ENCODE measurements around the gene ZNF778.
"Not testable (repeated sequence)": the region's sequence is repeated elsewhere in the genome, so short reads cannot be mapped to it uniquely, and the experiment has no call there.

The ZNF778 gene

GRCh38 chr16:89248196-89248982 lies 30.9 kb downstream of the ZNF778 start:
- DNase-seq (ENCODE audit: insufficient read length, low spot score) (no peak), FAIRE-seq (no peak)
- TF ChIP-seq POU2F2 (IDR thresholded peaks at IDR 0.05; ENCODE audit: low read depth, low read length) (no peak), POLR2AphosphoS5 (IDR thresholded peaks at IDR 0.05; ENCODE audit: low read depth, low read length) (no peak), PAX5 (IDR thresholded peaks at IDR 0.05; ENCODE audit: insufficient read depth, low read length, severe bottlenecking) (no peak)

- FAIRE-seq (no peak), DNase-seq (ENCODE audit: insufficient read length, low spot score) (no peak)
- TF ChIP-seq PAX5 (IDR thresholded peaks at IDR 0.05; ENCODE audit: insufficient read depth, low read length, severe bottlenecking) (no peak), SPI1 (IDR thresholded peaks at IDR 0.05; ENCODE audit: low read depth, low read length) (peak; percentile 34; the same call in 1 of the 2 replicates), POLR2A (IDR thresholded peaks at IDR 0.05; ENCODE audit: low read depth, low read length) (no peak), POLR2AphosphoS5 (IDR thresholded peaks at IDR 0.05; ENCODE audit: low read depth, low read length) (no peak)
Measured at GRCh38 chr16:89253548-89254287, 36.2 kb downstream of the ZNF778 start.

- DNase-seq (ENCODE audit: insufficient read length, low spot score), result peak; percentile 43
- FAIRE-seq, result peak; percentile 67
Measured at GRCh38 chr16:89256651-89257254, 39.2 kb downstream of the ZNF778 start.

GRCh38 chr16:89257281-89257731 lies 39.8 kb downstream of the ZNF778 start:
- FAIRE-seq, result no peak
- DNase-seq (ENCODE audit: insufficient read length, low spot score), result no peak
- TF ChIP-seq POLR2AphosphoS5 (IDR thresholded peaks at IDR 0.05; ENCODE audit: low read depth, low read length), result no peak
- no peak for TF ChIP-seq TAF1 (IDR thresholded peaks at IDR 0.05; ENCODE audit: low read depth, low read length)
- no peak for TF ChIP-seq POLR2A (IDR thresholded peaks at IDR 0.05; ENCODE audit: low read depth, low read length)
- no peak for TF ChIP-seq PAX5 (IDR thresholded peaks at IDR 0.05; ENCODE audit: insufficient read depth, low read length, severe bottlenecking)
- TF ChIP-seq POU2F2 (IDR thresholded peaks at IDR 0.05; ENCODE audit: low read depth, low read length), result no peak
- no peak for TF ChIP-seq SPI1 (IDR thresholded peaks at IDR 0.05; ENCODE audit: low read depth, low read length)

More at GRCh38 chr16:89256651-89257254, 39.2 kb downstream of the ZNF778 start:
- no peak for TF ChIP-seq POLR2AphosphoS5 (IDR thresholded peaks at IDR 0.05; ENCODE audit: low read depth, low read length)
- no peak for TF ChIP-seq TAF1 (IDR thresholded peaks at IDR 0.05; ENCODE audit: low read depth, low read length)
- TF ChIP-seq POU2F2 (IDR thresholded peaks at IDR 0.05; ENCODE audit: low read depth, low read length), result no peak
- TF ChIP-seq SPI1 (IDR thresholded peaks at IDR 0.05; ENCODE audit: low read depth, low read length), result no peak
- no peak for TF ChIP-seq POLR2A (IDR thresholded peaks at IDR 0.05; ENCODE audit: low read depth, low read length)
- no peak for TF ChIP-seq PAX5 (IDR thresholded peaks at IDR 0.05; ENCODE audit: insufficient read depth, low read length, severe bottlenecking)

- FAIRE-seq (no peak), DNase-seq (ENCODE audit: insufficient read length, low spot score) (no peak)
- no peak for TF ChIP-seq TAF1 (IDR thresholded peaks at IDR 0.05; ENCODE audit: low read depth, low read length)
- TF ChIP-seq POU2F2 (IDR thresholded peaks at IDR 0.05; ENCODE audit: low read depth, low read length), result no peak
- TF ChIP-seq POLR2AphosphoS5 (IDR thresholded peaks at IDR 0.05; ENCODE audit: low read depth, low read length), result no peak
- TF ChIP-seq SPI1 (IDR thresholded peaks at IDR 0.05; ENCODE audit: low read depth, low read length), result no peak
- no peak for TF ChIP-seq PAX5 (IDR thresholded peaks at IDR 0.05; ENCODE audit: insufficient read depth, low read length, severe bottlenecking)
- TF ChIP-seq POLR2A (IDR thresholded peaks at IDR 0.05; ENCODE audit: low read depth, low read length), result no peak
Measured at GRCh38 chr16:89257757-89258465, 40.4 kb downstream of the ZNF778 start.

GRCh38 chr16:89259901-89260300 lies 42.4 kb downstream of the ZNF778 start:
- DNase-seq (ENCODE audit: insufficient read length, low spot score); FAIRE-seq: not testable (repeated sequence)

GRCh38 chr16:89261691-89262563 lies 44.4 kb downstream of the ZNF778 start:
- TF ChIP-seq SPI1 (IDR thresholded peaks at IDR 0.05; ENCODE audit: low read depth, low read length) (no peak), PAX5 (IDR thresholded peaks at IDR 0.05; ENCODE audit: insufficient read depth, low read length, severe bottlenecking) (no peak)
- no peak for DNase-seq (ENCODE audit: insufficient read length, low spot score)
- no peak for FAIRE-seq

- DNase-seq (ENCODE audit: insufficient read length, low spot score) (no peak), FAIRE-seq (no peak)
- no peak; the same call in 1 of the 2 replicates for TF ChIP-seq POLR2A (IDR thresholded peaks at IDR 0.05; ENCODE audit: low read depth, low read length)
- TF ChIP-seq POU2F2 (IDR thresholded peaks at IDR 0.05; ENCODE audit: low read depth, low read length), result no peak
- no peak for TF ChIP-seq POLR2AphosphoS5 (IDR thresholded peaks at IDR 0.05; ENCODE audit: low read depth, low read length)
- TF ChIP-seq PAX5 (IDR thresholded peaks at IDR 0.05; ENCODE audit: insufficient read depth, low read length, severe bottlenecking), result no peak
- no peak for TF ChIP-seq SPI1 (IDR thresholded peaks at IDR 0.05; ENCODE audit: low read depth, low read length)
- TF ChIP-seq TAF1 (IDR thresholded peaks at IDR 0.05; ENCODE audit: low read depth, low read length), result no peak
Measured at GRCh38 chr16:89264800-89265550, 47.5 kb downstream of the ZNF778 start.
